HG03159 (cell line): ENCODE results near the gene GJB5.
"Not testable (repeated sequence)": the region's sequence is repeated elsewhere in the genome, so short reads cannot be mapped to it uniquely, and the experiment has no call there.

Source experiments
- ATAC-seq: cut with Tn5 transposase; IDR thresholded peaks from one replicate; pipeline ENCODE4 v1.9.1; 2021; ENCODE audit warnings: mild to moderate bottlenecking, moderate library complexity; ENCODE audit not compliant: unreplicated experiment

GJB5 gene

DNA sequence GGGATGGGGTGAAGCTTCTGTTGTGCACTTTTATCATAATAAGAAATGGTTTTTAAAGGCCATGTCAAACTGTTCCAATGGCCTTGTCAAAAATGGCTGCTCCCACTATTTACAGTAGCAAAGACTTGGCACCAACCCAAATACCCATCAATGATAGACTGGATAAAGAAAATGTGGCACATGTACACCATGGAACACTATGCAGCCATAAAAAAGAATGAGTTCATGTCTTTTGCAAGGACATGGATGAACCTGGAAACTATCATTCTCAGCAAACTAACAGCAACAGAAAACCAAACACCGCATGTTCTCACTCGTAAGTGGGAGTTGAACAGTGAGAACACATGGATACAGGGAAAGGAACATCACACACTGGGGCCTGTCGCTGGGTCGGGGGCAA, 18.3 kb downstream of the GJB5 start:
- ATAC-seq = not testable (repeated sequence)

DNA sequence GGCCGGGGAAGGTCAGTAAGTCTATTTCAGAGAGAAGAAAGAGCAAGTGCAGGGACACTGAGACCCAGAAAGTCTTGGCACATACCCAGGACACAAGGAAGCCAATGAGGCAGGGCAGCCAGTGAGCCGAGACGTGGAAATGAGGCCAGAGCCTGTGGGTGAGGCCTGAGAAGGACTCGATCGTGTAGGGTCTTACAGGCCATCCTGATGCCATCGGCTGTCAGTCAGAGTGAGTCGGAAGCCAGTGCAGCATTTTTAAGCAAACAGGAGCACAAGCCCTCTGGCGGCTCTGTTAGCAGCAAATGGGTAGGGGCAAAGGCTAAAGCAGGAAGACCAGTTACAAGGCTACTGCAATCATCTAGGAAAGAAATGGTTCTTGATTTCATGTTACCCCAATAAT, 20.1 kb downstream of the GJB5 start:
- no peak for ATAC-seq

DNA sequence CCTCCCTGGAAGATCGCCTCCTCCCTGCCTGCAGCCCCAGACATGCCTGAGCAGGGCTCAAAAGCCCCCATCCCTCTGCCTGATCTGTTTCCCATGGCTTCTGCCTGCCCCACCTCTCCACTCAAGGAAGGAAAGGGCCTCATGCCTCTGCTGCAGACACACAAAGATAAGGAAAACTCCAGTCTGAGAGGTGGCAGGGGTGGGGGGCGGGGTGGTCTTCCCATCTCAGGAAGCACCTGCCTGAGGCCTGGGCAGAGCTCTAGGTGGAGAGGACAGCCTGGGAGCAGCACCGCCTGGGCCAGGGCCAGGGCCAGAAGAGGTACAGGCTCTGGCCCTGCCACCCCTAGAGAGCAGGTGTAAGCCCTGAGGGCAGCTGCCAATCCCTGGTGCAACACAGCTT, 22.1 kb downstream of the GJB5 start:
- no peak for ATAC-seq

DNA sequence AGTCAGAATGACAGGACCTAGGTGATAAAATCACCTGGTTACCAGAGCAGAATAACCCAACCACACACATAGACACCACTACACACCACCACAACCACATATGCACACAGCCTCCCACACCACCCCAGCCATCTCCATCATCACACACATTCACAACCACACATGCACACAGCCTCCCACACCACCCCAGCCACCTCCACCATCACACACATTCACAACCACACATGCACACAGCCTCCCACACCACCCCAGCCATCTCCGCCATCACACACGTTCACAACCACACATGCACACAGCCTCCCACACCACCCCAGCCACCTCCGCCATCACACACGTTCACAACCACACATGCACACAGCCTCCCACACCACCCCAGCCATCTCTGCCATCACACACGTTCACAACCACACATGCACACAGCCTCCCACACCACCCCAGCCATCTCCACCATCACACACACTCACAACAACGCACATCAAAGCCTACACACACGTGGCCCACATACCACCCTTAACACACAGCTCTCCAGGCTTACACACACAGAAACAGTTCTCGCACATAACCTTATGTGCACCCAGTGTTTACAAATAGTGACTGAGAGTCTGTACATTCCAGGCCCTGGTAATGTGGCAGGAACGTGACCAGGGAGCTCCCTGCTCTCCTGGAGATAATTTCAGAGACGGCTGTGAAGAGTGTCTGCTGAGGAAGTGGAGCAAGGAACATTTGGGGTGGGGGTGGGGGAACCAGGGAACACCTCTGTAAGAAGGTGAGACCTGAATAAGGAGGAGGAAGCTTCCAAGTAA, 22.9 kb downstream of the GJB5 start:
- no peak for ATAC-seq

DNA sequence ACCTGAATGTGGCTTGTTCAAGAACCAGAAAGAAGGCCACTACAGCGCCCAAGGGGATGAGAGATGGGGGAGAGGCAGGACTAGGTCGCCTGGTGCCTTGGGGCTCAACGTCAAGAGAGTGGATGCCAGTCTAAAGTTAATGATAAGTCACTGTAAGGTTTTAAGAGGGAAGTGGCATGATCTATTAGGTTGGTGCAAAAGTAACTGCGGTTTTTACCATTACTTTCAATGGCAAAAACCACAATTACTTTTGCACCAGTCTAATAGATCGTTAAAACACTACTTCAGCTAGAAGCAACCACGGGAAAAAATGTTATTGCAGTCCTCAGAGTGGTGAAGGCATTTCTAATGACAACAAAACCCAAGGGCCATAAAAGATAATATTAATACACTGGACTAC, 23.5 kb downstream of the GJB5 start:
- ATAC-seq = no peak

DNA sequence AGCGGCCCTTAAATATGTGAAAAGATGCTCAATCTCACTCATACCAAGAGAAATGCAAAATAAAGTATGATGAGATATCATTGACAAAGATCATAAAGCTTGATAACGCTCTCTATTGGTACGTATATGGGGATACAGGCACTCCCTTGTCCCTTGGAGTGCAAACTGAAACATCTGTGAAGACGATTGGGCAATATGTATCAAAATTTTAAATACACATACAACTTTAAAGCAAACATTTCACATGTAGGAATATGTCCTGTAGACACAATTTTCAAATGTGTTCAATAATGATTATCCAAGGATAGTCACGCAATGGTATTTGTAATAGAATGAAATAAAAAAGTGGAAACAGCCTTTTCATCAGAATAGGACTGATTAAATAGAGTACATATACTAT, 24.2 kb downstream of the GJB5 start:
- ATAC-seq = no peak

DNA sequence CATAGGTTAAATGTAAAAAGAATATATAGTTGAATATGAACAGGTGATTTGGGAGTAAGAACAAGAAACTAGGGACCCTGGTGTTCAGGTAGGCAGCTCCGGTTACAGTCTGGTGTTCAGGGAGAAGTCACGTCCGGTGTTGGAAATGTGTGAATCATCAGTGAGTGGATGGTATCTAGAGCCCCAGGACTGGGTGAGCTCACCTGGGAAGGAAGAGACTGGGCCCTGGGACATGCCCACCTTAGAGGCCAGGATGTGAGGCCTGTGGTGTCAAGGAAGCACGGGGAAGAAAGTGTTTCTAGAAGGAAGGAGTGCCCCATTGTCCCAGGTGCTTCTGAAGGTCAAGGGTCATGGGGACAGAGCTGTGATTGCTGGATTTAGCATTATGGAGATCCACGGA, 24.7 kb downstream of the GJB5 start:
- no peak for ATAC-seq

DNA sequence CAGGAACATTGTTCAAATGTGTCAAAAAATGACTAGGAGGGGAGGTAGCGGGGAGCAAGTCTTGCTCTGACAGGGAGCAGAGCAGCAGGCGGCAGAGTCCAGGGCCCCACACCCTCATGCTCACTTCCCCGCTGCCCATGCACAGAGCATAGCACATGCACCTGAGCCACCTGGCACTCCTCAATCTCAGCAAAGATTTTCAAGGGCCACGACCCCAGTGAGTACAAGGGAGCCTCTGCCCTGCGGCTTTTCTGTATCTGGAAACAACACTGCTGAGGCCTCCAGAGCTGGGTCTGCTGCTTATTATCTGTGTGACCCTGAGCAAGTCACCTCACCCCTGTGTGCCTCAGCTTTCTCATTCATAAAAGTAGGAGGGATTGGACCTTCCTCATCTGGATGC, 25.1 kb downstream of the GJB5 start:
- ATAC-seq = no peak

DNA sequence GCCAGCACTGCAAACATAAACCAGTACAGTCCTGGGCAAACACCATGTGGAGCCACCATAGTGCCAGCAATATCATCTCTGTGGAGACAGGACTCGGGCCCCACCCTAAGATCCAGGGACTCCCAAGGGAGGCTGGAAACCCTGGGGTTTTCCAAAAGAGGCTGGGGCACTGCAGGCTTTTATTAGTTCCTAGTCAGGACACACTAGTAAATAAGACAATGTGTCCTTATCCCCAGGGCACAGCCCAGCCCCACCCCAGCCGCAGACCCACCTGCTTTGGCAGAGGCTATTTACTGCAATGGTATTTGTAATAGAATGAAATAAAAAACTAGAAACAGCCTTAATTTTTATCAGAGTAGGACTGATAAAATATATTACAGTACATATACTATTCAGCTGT, 25.7 kb downstream of the GJB5 start:
- no peak for ATAC-seq

DNA sequence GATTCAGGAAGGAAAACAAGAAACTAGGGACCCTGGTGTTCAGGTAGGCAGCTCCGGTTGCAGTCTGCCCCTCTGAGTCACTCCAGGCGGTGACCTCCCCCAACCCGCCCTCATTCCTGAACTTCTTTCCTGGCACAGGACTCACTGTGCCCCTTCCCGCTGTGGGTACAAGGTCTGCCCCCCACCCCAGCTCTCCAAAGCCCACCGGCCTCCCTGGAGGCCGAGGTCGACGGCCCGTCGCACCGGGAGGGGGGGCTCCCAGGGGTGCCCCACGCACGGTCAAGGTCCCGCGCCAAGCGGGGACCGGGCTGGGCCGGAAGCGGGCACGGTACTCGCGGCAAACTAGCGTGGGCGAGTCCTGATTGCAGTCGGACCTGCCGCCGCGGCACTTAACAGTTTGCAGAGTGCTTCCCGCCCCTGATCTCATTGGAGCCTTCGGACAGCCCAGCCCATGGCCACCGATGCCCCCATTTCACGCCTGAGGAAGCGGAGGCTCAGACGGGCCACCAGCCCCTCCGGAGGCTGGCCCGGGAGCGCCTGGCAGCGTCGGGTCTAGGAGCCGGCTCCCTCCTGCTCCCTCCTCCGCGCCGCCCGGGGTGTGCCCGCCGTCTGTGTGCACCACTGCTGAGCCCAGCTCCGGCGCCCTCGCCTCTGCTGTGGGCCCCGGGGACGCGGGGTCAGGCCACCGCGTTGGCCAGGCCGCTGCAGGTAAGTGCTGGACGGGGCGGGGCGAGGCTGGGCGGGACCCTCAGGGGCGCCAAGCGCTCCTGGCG, 26.4 kb downstream of the GJB5 start, which contains the start of gene GJB3:
TSS of gene GJB3 (plus strand) at position 144 of the 773 bp plus-strand sequence. CDS start 3,549 bp downstream, outside the sequence.
- no peak for ATAC-seq

DNA sequence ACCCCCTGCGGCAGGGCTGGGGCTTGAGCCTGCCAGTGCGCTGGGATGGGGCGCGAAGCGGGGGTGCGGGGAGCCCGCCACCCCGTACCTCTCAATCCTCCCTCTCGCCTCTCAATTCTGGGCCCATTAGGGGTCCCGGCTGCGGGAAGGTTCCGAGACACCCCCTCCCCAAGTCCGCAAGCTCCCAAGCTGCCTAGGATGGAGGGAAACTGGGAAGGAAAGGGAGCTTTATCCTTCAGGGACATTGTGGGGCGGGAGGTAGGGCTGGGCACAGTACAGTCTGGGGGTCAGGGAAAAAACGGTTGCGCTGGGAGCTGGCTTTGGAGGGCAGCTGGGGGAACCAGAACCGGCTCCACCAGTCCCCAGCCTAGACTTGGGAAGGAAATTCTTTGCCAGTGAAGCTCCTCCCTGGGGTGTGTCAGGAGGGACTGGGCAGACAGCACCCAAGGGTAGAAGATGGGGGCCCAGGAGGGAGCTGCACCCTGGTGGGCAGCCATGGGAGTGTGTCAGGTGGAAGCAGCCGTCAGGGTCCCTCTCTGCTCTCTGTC, 27.1 kb downstream of the GJB5 start:
- no peak for ATAC-seq

DNA sequence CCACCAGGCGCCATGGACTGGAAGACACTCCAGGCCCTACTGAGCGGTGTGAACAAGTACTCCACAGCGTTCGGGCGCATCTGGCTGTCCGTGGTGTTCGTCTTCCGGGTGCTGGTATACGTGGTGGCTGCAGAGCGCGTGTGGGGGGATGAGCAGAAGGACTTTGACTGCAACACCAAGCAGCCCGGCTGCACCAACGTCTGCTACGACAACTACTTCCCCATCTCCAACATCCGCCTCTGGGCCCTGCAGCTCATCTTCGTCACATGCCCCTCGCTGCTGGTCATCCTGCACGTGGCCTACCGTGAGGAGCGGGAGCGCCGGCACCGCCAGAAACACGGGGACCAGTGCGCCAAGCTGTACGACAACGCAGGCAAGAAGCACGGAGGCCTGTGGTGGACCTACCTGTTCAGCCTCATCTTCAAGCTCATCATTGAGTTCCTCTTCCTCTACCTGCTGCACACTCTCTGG, 29.9 kb downstream of the GJB5 start:
- no peak for ATAC-seq

DNA sequence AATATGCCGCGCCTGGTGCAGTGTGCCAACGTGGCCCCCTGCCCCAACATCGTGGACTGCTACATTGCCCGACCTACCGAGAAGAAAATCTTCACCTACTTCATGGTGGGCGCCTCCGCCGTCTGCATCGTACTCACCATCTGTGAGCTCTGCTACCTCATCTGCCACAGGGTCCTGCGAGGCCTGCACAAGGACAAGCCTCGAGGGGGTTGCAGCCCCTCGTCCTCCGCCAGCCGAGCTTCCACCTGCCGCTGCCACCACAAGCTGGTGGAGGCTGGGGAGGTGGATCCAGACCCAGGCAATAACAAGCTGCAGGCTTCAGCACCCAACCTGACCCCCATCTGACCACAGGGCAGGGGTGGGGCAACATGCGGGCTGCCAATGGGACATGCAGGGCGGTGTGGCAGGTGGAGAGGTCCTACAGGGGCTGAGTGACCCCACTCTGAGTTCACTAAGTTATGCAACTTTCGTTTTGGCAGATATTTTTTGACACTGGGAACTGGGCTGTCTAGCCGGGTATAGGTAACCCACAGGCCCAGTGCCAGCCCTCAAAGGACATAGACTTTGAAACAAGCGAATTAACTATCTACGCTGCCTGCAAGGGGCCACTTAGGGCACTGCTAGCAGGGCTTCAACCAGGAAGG, 30.5 kb downstream of the GJB5 start:
- no peak for ATAC-seq

DNA sequence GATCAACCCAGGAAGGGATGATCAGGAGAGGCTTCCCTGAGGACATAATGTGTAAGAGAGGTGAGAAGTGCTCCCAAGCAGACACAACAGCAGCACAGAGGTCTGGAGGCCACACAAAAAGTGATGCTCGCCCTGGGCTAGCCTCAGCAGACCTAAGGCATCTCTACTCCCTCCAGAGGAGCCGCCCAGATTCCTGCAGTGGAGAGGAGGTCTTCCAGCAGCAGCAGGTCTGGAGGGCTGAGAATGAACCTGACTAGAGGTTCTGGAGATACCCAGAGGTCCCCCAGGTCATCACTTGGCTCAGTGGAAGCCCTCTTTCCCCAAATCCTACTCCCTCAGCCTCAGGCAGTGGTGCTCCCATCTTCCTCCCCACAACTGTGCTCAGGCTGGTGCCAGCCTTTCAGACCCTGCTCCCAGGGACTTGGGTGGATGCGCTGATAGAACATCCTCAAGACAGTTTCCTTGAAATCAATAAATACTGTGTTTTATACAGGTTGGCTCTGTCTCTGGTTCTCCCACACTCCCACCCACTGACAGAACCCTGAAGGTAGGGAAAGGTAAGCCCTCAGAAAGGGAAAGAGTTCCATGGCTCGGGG, 31.1 kb downstream of the GJB5 start:
- no peak for ATAC-seq

DNA sequence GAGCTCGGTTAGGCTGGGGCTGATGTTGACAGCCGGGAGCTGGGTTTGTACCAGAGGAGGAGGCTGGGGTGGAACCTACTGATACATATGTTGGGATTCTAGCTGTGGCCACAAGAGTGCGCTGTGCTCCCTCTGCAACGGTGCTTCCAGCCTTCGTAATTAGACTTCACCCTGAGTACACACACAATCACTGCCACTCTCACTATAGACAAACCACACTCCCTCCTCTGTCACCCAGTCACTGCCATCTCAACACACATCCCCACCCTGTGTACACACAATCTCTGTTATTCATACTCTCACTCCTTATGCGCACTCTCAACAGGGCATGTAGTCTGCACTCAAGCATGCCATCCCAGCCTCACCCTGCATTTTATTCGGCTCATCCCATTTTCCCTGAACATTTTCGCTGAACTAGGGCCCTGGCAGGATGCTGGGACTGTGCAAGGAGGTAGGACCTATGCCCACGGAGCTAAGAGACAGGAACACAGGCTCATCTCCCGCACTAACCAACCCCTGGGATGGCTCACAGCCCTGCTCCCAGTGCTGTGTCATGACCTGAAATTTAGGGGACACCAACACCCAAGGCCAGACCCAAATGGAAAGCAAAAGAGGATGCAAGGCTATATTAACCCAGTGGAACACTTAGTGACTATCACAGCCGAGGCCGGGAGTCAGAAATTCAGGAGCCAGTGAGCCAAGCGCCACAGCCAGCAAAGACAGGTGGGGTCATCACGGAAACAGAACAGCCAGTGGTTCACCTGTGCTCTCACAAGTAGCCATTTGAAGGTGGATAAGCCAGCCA, 31.9 kb downstream of the GJB5 start:
- ATAC-seq = no peak

DNA sequence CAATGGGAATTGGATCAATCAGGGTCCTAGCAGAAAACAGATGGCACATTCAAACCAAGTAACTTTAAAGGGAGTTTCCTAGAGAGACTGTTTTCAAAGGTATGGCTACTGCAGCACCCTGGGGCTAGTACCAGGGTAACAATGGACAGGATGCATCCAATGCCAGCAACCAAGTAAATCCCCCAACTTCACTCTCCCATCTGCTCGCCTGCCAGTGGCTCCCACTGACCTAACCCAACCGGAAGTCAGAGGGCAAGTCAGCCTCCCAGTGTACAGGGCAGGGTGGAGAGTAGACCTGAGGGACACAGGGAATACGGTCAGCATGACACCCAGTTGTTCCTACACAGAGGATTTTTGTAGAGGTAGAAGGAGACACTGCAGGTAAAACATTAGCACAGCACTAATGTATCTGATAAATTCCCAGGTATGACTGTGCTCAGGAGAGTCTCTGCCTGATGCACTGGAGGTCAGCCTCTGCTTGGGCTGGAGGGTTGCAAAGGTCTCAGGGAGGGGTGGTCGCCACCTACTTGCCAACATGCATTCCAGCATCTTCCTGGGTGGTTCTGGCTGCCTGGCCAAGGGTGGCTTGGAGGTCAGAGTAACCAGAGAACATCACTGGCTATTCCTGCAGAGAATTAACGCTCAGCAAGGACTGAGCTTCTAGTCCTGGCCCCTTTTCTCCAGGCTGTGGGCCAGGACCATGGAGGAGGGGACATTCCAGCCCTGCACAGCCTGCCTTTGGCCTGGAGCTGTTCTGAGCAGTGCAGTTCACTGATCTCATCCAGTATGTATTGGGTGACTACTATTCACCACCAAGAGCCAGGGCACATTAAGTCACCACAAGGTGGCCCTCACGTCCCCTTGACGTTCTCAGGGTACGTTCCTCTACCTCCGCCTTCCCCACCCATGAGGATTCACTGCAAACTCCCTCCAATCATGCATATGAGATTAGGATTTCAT, 32.9 kb downstream of the GJB5 start:
- no peak for ATAC-seq

DNA sequence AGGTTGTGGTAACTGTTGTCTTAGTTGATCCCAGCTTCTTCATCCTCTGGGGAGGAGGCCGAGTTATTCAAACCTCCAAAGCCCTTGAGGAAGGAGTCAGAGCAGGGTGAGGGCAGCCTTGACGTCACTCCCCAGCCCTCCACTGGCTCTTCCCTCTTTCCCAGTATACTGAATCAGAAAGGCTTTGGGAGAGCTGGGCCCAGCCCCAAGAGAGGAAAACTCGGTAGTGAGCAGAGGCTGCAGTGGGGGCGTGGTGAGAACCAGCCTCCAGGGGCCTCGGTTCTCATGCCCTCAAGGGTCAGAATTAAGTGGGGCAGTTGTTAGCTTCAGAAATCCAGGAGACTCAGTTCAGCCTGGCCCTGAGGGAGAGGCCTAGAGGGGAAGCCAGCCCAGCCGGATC, 36.1 kb downstream of the GJB5 start:
- no peak for ATAC-seq

DNA sequence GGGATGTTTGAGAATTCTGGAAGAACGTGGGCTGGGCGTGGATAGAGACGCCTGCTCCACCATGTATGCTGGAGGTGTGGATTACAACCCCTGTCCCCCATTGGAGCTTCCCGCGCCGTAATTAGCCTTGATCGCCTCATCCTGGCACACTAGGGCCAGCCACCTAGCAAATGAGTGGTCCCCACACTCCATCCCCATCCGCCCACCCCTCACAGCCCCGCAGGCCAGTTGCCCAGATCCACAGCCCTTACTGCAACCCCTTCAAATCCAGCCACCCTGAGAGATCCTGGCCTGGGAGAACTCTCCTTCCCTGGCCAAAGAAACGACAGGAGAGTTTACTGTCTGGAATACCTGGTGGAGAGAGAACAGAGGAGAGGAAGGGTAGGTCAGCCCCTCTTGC, 37.6 kb downstream of the GJB5 start:
- ATAC-seq = no peak
